GM23248 (cell line): ENCODE measurements around the gene NEGR1. TPM values are rescaled to one million over a fixed set of nuclear protein-coding genes. Genes with fewer than 3 reads are reported as not detected.

Experiments
- DNase-seq: peaks from one replicate; pipeline ENCODE4 v3.0.0-alpha.2; 2015
- H2AFZ ChIP-seq: fragments of 200-600 bp; sonication (generic); 2 replicates; pipeline ENCODE4 v1.6.1; 2016; ENCODE audit warnings: antibody characterized with exemption
- H3F3A ChIP-seq: fragments of 200-600 bp; sonication (generic); 2 replicates; pipeline ENCODE4 v1.6.1; 2016; ENCODE audit warnings: mild to moderate bottlenecking, antibody characterized with exemption, mixed run types; ENCODE audit not compliant: insufficient read depth
- H3K27ac ChIP-seq: fragments of 200-600 bp; sonication (generic); 2 replicates; pipeline ENCODE4 v1.5.1; 2016; ENCODE audit warnings: mild to moderate bottlenecking
- H3K27me3 ChIP-seq: fragments of 200-600 bp; sonication (generic); replicated peaks from 2 replicates; pipeline ENCODE4 v1.6.1; 2016; ENCODE audit warnings: mild to moderate bottlenecking; ENCODE audit not compliant: insufficient read depth
- H3K36me3 ChIP-seq: fragments of 200-600 bp; sonication (generic); 2 replicates; pipeline ENCODE4 v1.6.1; 2016; ENCODE audit warnings: low read depth, mild to moderate bottlenecking
- H3K4me1 ChIP-seq: fragments of 200-600 bp; sonication (generic); 2 replicates; pipeline ENCODE4 v1.6.1; 2016; ENCODE audit warnings: mild to moderate bottlenecking; ENCODE audit not compliant: insufficient read depth
- H3K4me2 ChIP-seq: fragments of 200-600 bp; sonication (generic); one replicate; pipeline ENCODE4 v1.6.1; 2016; ENCODE audit warnings: mild to moderate bottlenecking; ENCODE audit not compliant: unreplicated experiment
- H3K4me3 ChIP-seq: fragments of 200-600 bp; sonication (generic); 2 replicates; pipeline ENCODE4 v1.5.1; 2016; ENCODE audit warnings: mild to moderate bottlenecking
- H3K79me2 ChIP-seq: fragments of 200-600 bp; sonication (generic); 2 replicates; pipeline ENCODE4 v1.6.1; 2016; ENCODE audit warnings: mild to moderate bottlenecking; ENCODE audit not compliant: insufficient read depth
- H3K9ac ChIP-seq: fragments of 200-600 bp; sonication (generic); 2 replicates; pipeline ENCODE4 v1.6.1; 2016; ENCODE audit warnings: mild to moderate bottlenecking
- H3K9me2 ChIP-seq: fragments of 200-600 bp; sonication (generic); 2 replicates; pipeline ENCODE4 v1.6.1; 2016; ENCODE audit warnings: mixed run types, mild to moderate bottlenecking, moderate library complexity; ENCODE audit not compliant: insufficient read depth
- H3K9me3 ChIP-seq: fragments of 200-600 bp; sonication (generic); one replicate; pipeline ENCODE4 v1.6.1; 2017; ENCODE audit warnings: low read depth
- H4K20me1 ChIP-seq: fragments of 200-600 bp; sonication (generic); 2 replicates; pipeline ENCODE4 v1.6.0; 2016; ENCODE audit not compliant: insufficient read depth
- EZH2 ChIP-seq: fragments of 200-600 bp; sonication (generic); IDR thresholded peaks from 2 replicates; pipeline ENCODE4 v1.6.1; 2018; ENCODE audit warnings: antibody characterized with exemption, mild to moderate bottlenecking; ENCODE audit not compliant: insufficient read depth, poor library complexity, severe bottlenecking
- EZH2phosphoT487 ChIP-seq: fragments of 200-600 bp; sonication (generic); IDR thresholded peaks from 2 replicates; pipeline ENCODE4 v1.6.1; 2018; ENCODE audit warnings: antibody characterized with exemption, moderate library complexity, mild to moderate bottlenecking, low read depth; ENCODE audit not compliant: insufficient read depth
- WGBS, 2 experiments: methylation state at CpG; one replicate each; pipeline ENCODE4 v1.1.6; 2015 to 2017; ENCODE audit warnings: low lambda C conversion rate in 2 of 2, low coverage in 1 of 2; ENCODE audit errors: missing lambda C conversion rate in 2 of 2; 5-methylcytosine and 5-hydroxymethylcytosine counted together
- in situ Hi-C: fragments of 300-500 bp; cut with MboI; formaldehyde crosslinking; loops from 2 replicates; pipeline ENCODE4 v1.15.0; 2020
- polyA plus RNA-seq: library from polyadenylated mRNA; unstranded; fragments of >200 nt; fragmentation: Nextera tagmentation; extraction: Ambion mirVana; gene quantifications from 2 replicates; pipeline ENCODE4 v1.2.1, GENCODE V29; 2016
- total RNA-seq: library from RNA; depleted of rRNA; stranded (reverse); fragments of >200 nt; shearing (Covaris generic); gene quantifications from 2 replicates; pipeline ENCODE4 v1.2.3, GENCODE V29; 2014

Gene NEGR1
- total and polyA plus RNA-seq, 2 experiments from 2014 or later: 14.3 to 15.7 TPM

GRCh38 chr1:71733121-71733520, 549.2 kb downstream of the NEGR1 start:
- no peaks in the 10 kb centered on the region for H3K36me3 ChIP-seq
- TF ChIP-seq EZH2phosphoT487 (no peak), EZH2 (no peak)
- H3K4me2 ChIP-seq: no peak overlapping the region
- no peak for DNase-seq
- H3K4me3 ChIP-seq: no peak overlapping the region
- no peaks in the 10 kb centered on the region for H3K9me2 ChIP-seq
- no peaks in the 10 kb centered on the region for H4K20me1 ChIP-seq
- no peaks in the 10 kb centered on the region for H3F3A ChIP-seq
- 45 to 52% methylated on average over 2 of the region's 2 CpGs for WGBS, 2 experiments
- no peaks in the 10 kb centered on the region for H3K27me3 ChIP-seq
- in situ Hi-C loops: no loop called here
- no peak overlapping the region for H3K27ac ChIP-seq
- H3K9ac ChIP-seq: no peak overlapping the region
- no peaks in the 10 kb centered on the region for H3K79me2 ChIP-seq
- no peaks in the 10 kb centered on the region for H3K4me1 ChIP-seq
- no peaks in the 10 kb centered on the region for H3K9me3 ChIP-seq
- H2AFZ ChIP-seq: no peak overlapping the region

DNA sequence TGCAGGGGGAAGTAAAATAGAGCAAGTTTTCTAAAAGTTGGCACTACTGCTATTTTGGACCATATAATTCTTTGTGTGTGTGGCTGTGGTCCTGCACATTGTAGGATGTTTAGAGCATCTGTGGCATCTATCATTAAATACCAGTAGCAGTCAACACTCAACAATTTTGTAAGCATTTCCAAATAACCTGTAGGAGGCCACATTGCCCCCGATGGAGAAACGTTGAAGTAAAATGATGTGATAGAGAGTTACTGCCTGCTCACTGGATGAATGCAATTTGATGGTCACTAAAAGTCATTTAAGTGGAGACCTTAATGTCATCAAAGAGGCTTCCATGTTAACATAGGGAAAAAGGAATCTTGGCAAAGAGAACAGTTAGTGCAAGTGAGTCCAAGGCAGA, 560.8 kb downstream of the NEGR1 start:
- in situ Hi-C loops: no loop called here
- no peaks in the 10 kb centered on the region for H4K20me1 ChIP-seq
- no peak for TF ChIP-seq EZH2
- no peak for TF ChIP-seq EZH2phosphoT487

GRCh38 chr1:71719330-71719729, 563.0 kb downstream of the NEGR1 start:
- H3K4me2 ChIP-seq: no peak overlapping the region
- WGBS, 2 experiments: 68 to 76% methylated on average over 2 of the region's 2 CpGs
- no peaks in the 10 kb centered on the region for H3K79me2 ChIP-seq
- H3K4me1 ChIP-seq: 0 out of 2 replicates have a peak, but pooled peaks cover 4% of the 10 kb centered on the region
- H3K36me3 ChIP-seq: no peaks in the 10 kb centered on the region
- H3K27me3 ChIP-seq: no peaks in the 10 kb centered on the region
- no peak for DNase-seq
- no peaks in the 10 kb centered on the region for H3F3A ChIP-seq
- no peaks in the 10 kb centered on the region for H3K9me2 ChIP-seq
- no peak overlapping the region for H2AFZ ChIP-seq
- H3K27ac ChIP-seq: no peak overlapping the region
- TF ChIP-seq EZH2phosphoT487: no peak
- TF ChIP-seq EZH2: no peak
- in situ Hi-C loops: no loop called here
- H4K20me1 ChIP-seq: no peaks in the 10 kb centered on the region
- H3K9me3 ChIP-seq: no peaks in the 10 kb centered on the region
- H3K9ac ChIP-seq: no peak overlapping the region
- H3K4me3 ChIP-seq: no peak overlapping the region

More for the DNA sequence above, 560.8 kb downstream of the NEGR1 start:
- H3K36me3 ChIP-seq: no peaks in the 10 kb centered on the region
- DNase-seq: no peak
- no peaks in the 10 kb centered on the region for H3K9me3 ChIP-seq
- no peak overlapping the region for H3K9ac ChIP-seq
- H3K9me2 ChIP-seq: no peaks in the 10 kb centered on the region
- no peaks in the 10 kb centered on the region for H3K79me2 ChIP-seq
- H3K4me1 ChIP-seq: 0 out of 2 replicates have a peak, but pooled peaks cover 4% of the 10 kb centered on the region
- 77 to 79% methylated on average over 2 of the region's 2 CpGs for WGBS, 2 experiments
- H3K4me3 ChIP-seq: no peak overlapping the region
- H3F3A ChIP-seq: no peaks in the 10 kb centered on the region
- H3K27ac ChIP-seq: no peak overlapping the region
- no peak overlapping the region for H3K4me2 ChIP-seq
- H2AFZ ChIP-seq: no peak overlapping the region
- no peaks in the 10 kb centered on the region for H3K27me3 ChIP-seq

GRCh38 chr1:71717186-71717585, 565.2 kb downstream of the NEGR1 start:
- Histone ChIP-seq H3K27ac (no peak overlapping the region), H3K4me2 (no peak overlapping the region), H3K9ac (no peak overlapping the region), H3K27me3 (no peaks in the 10 kb centered on the region), H3K36me3 (no peaks in the 10 kb centered on the region), H3K79me2 (no peaks in the 10 kb centered on the region), H2AFZ (no peak overlapping the region), H3F3A (no peaks in the 10 kb centered on the region), H4K20me1 (no peaks in the 10 kb centered on the region), H3K9me3 (no peaks in the 10 kb centered on the region), H3K4me1 (0 out of 2 replicates have a peak, but pooled peaks cover 4% of the 10 kb centered on the region), H3K4me3 (no peak overlapping the region), H3K9me2 (no peaks in the 10 kb centered on the region)
- in situ Hi-C loops: no loop called here
- no peak for TF ChIP-seq EZH2
- peak; percentile 9 for DNase-seq

GRCh38 chr1:71711456-71711855, 570.9 kb downstream of the NEGR1 start:
- Histone ChIP-seq H3K36me3 (no peaks in the 10 kb centered on the region), H3K27ac (no peak overlapping the region)
- in situ Hi-C loops: no loop called here

More at GRCh38 chr1:71711456-71711855, 570.9 kb downstream of the NEGR1 start:
- Histone ChIP-seq H3K79me2 (no peaks in the 10 kb centered on the region), H3K27me3 (no peaks in the 10 kb centered on the region), H2AFZ (no peak overlapping the region), H3K9me3 (no peaks in the 10 kb centered on the region), H3K4me1 (no peaks in the 10 kb centered on the region), H3F3A (no peaks in the 10 kb centered on the region), H3K9ac (no peak overlapping the region), H3K4me2 (no peak overlapping the region), H4K20me1 (no peaks in the 10 kb centered on the region), H3K9me2 (no peaks in the 10 kb centered on the region), H3K4me3 (no peak overlapping the region)
- no peak for DNase-seq
- TF ChIP-seq EZH2 (no peak), EZH2phosphoT487 (no peak)
